Neural crest cell (in vitro differentiated cells): ENCODE results near the gene CCDC87. TPM values are rescaled to one million over a fixed set of nuclear protein-coding genes. Genes with fewer than 3 reads are reported as not detected.

Experiments used
- DNase-seq: peaks from one replicate; pipeline ENCODE4 v3.0.0; 2021; ENCODE audit warnings: low read depth, mixed read lengths, low spot score
- H3K27ac Mint-ChIP-seq: one replicate; pipeline ENCODE4 v1.8.0; 2021; ENCODE audit warnings: mild to moderate bottlenecking, mixed read lengths; ENCODE audit not compliant: unreplicated experiment
- H3K27me3 Mint-ChIP-seq: 2 replicates; pipeline ENCODE4 v1.8.0; 2021; ENCODE audit warnings: low read depth, mild to moderate bottlenecking, mixed read lengths
- H3K36me3 Mint-ChIP-seq: 2 replicates; pipeline ENCODE4 v1.8.0; 2021; ENCODE audit warnings: low read depth, mild to moderate bottlenecking, mixed read lengths
- H3K4me1 Mint-ChIP-seq: 2 replicates; pipeline ENCODE4 v1.8.0; 2021; ENCODE audit warnings: mixed read lengths
- H3K4me3 Mint-ChIP-seq: one replicate; pipeline ENCODE4 v1.8.0; 2021; ENCODE audit warnings: mild to moderate bottlenecking, mixed read lengths
- H3K9me3 Mint-ChIP-seq: 2 replicates; pipeline ENCODE4 v1.8.0; 2021; ENCODE audit warnings: mixed read lengths
- total RNA-seq: library from RNA; stranded (reverse); gene quantifications from 2 replicates; pipeline ENCODE4 v1.2.1, GENCODE V29; 2021
- TF ChIP-seq, protein P1 (sequence below): fragments of 200-600 bp; sonication (generic); conservative IDR thresholded peaks from 2 replicates; pipeline ENCODE4 v1.5.0; 2021; ENCODE audit warnings: antibody characterized with exemption, mild to moderate bottlenecking

The CCDC87 gene
- total RNA-seq, 1 donor from 2014 or later = 0.93 TPM

DNA sequence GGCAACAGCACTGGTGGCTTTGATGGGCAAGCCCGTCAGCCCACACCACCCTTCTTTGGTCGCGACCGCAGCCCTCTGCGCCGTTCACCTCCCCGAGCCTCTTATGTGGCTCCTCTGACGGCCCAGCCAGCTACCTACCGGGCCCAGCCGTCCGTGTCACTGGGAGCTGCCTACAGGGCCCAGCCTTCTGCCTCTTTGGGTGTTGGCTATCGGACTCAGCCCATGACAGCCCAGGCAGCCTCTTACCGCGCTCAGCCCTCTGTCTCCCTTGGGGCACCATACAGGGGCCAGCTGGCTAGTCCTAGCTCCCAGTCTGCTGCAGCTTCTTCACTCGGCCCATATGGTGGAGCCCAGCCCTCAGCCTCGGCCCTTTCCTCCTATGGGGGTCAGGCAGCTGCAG is 31.6 kb upstream of the CCDC87 start:
- Mint-ChIP-seq H3K27me3 (no peaks in the 10 kb centered on the region), H3K27ac (no peak overlapping the region), H3K4me3 (no peak overlapping the region), H3K36me3 (peaks cover 29% of the 10 kb centered on the region), H3K4me1 (peaks cover 15% of the 10 kb centered on the region), H3K9me3 (no peaks in the 10 kb centered on the region)
- DNase-seq = no peak
- TF ChIP-seq, protein P1, sequence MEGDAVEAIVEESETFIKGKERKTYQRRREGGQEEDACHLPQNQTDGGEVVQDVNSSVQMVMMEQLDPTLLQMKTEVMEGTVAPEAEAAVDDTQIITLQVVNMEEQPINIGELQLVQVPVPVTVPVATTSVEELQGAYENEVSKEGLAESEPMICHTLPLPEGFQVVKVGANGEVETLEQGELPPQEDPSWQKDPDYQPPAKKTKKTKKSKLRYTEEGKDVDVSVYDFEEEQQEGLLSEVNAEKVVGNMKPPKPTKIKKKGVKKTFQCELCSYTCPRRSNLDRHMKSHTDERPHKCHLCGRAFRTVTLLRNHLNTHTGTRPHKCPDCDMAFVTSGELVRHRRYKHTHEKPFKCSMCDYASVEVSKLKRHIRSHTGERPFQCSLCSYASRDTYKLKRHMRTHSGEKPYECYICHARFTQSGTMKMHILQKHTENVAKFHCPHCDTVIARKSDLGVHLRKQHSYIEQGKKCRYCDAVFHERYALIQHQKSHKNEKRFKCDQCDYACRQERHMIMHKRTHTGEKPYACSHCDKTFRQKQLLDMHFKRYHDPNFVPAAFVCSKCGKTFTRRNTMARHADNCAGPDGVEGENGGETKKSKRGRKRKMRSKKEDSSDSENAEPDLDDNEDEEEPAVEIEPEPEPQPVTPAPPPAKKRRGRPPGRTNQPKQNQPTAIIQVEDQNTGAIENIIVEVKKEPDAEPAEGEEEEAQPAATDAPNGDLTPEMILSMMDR = no peak

DNA sequence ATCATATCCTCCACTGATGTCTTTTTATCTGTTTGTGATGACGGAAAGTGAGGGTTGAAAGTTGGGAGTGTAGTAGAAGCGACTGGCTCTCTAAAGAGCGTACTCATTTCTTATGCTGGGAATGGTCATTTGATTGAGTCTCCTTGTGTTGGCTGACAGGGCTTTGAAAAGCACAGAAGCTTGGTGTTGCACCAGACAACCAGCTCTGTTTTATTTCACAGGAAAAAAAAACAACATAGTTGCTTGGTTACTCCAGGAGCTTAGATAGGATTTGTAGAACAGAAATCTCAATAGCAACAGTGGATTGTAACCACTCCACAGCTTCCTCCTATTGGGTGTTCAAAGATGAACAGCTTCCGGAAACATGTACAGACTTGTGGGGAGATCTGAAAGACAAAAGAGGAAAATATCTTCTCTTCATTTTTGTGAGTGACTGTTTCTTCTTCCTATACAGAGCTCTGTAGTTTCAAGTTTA is 26.3 kb upstream of the CCDC87 start:
- Mint-ChIP-seq H3K27ac (peak overlapping the region; percentile 65), H3K4me3 (peak overlapping the region; percentile 99), H3K27me3 (no peaks in the 10 kb centered on the region), H3K9me3 (no peaks in the 10 kb centered on the region), H3K36me3 (peaks cover 17% of the 10 kb centered on the region), H3K4me1 (peaks cover 48% of the 10 kb centered on the region)
- DNase-seq = no peak
- TF ChIP-seq, protein P1 = no peak

DNA sequence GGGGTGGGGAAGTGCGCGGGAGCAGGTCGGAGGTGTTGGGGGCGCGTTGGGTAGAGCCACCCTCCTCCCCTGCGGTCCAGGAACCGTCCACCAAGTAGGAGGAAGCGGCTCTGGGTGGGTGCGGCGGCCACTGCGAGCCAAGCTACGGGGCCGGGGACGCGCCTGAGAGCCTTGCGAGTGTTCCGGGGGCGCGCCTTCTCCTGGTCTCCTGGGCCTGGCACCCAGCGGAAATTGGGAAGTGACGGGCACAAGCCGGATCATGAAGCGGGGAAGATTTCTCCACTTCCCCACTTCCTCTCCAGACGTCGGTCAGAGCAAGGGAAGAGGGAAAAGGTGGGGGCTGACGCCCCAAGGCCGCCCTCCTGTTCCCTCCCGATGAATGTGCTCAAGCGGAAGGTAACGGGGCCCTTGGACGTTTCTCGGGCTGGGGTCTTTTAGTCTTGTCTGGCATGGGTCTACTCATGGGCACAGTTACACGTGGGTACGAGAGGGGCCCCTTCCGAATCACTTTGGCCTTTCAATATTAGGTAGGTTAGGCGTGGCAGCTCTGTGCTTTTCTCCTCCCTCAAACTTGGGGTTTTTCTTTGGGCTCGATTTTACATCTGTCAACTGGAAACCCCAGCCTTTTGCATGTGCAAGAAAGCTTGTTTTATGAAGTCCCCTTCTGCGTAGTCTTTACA is 24.4 kb upstream of the CCDC87 start:
- no peaks in the 10 kb centered on the region for H3K27me3 Mint-ChIP-seq
- H3K9me3 Mint-ChIP-seq = no peaks in the 10 kb centered on the region
- H3K4me1 Mint-ChIP-seq = peaks cover 42% of the 10 kb centered on the region
- TF ChIP-seq, protein P1 = no peak
- H3K4me3 Mint-ChIP-seq = peak overlapping the region; percentile 99
- no peak for DNase-seq
- H3K27ac Mint-ChIP-seq = peak overlapping the region; percentile 99
- peaks cover 12% of the 10 kb centered on the region for H3K36me3 Mint-ChIP-seq

DNA sequence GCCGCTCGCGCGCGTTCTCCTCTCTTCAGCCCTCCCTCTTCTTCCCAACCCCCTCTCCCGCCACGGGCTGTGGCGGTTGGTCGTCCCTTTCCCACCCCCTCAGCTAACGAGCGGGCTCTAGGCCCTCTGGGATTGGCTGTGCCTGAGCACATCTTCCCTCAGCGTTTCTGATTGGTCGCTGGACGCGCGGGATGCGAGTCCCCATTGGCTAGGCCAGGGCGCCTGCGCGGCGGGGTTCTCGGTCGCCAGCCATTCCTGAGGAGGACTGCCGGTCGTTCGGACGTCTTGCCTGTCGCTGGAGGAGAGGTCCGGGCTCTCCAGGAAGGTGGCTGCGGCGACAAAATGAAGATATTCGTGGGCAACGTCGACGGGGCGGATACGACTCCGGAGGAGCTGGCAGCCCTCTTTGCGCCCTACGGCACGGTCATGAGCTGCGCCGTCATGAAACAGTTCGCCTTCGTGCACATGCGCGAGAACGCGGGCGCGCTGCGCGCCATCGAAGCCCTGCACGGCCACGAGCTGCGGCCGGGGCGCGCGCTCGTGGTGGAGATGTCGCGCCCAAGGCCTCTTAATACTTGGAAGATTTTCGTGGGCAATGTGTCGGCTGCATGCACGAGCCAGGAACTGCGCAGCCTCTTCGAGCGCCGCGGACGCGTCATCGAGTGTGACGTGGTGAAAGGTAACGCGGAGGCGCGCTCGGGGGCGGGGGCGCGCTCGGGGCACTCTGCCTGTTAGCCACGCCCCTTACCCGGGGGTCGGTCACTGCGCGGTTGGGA is 23.7 kb upstream of the CCDC87 start, which contains the start of gene RBM14:
Gene RBM14 (plus strand): TSS at position 252 of the 776 bp plus-strand sequence. CDS start 91 bp downstream, at position 343.
- Mint-ChIP-seq H3K4me1 (peaks cover 42% of the 10 kb centered on the region), H3K27me3 (no peaks in the 10 kb centered on the region), H3K9me3 (no peaks in the 10 kb centered on the region), H3K36me3 (peaks cover 12% of the 10 kb centered on the region), H3K27ac (peak within 1 kb of the TSS; percentile 99), H3K4me3 (peak within 1 kb of the TSS; percentile 99)
- peak; percentile 95 for DNase-seq
- TF ChIP-seq, protein P1 = no peak

DNA sequence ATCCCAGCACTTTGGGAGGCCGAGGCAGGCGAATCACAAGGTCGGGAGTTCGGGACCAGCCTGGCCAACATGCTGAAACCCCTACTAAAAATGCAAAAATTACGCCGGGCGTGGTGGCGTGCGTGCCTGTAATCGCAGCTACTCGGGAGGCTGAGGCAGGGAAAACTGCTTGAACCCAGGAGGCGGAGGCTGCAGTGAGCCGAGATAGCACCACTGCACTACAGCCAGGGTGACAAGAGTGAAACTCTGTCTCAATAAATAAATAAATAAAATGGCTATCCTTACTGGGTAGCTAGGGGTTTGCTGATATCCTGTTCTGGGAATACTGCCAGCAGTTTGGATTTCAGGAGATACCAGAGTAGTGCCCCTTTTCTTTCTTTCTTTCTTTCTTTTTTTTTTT is 21.2 kb upstream of the CCDC87 start:
- Mint-ChIP-seq H3K27me3 (no peaks in the 10 kb centered on the region), H3K27ac (no peak overlapping the region), H3K36me3 (peaks cover 8% of the 10 kb centered on the region), H3K9me3 (no peaks in the 10 kb centered on the region), H3K4me1 (peaks cover 30% of the 10 kb centered on the region), H3K4me3 (no peak overlapping the region)
- TF ChIP-seq, protein P1 = no peak
- DNase-seq = no peak
